GM18951 (cell line): ENCODE data around the gene PIP5K1B.

Experiments
- POLR2A ChIP-seq: IDR thresholded peaks from 4 replicates; pipeline ENCODE4 v1.6.1; 2011; ENCODE audit warnings: mild to moderate bottlenecking; ENCODE audit not compliant: insufficient read length, insufficient read depth; ENCODE audit errors: extremely low read depth
- in situ Hi-C: fragments of 300-500 bp; cut with MboI; formaldehyde crosslinking; loops from one replicate; pipeline ENCODE4 v1.12.0; 2022; ENCODE audit warnings: low sequenced_read_pairs, mixed read lengths, inconsistent platforms; ENCODE audit not compliant: unreplicated experiment

PIP5K1B gene

DNA sequence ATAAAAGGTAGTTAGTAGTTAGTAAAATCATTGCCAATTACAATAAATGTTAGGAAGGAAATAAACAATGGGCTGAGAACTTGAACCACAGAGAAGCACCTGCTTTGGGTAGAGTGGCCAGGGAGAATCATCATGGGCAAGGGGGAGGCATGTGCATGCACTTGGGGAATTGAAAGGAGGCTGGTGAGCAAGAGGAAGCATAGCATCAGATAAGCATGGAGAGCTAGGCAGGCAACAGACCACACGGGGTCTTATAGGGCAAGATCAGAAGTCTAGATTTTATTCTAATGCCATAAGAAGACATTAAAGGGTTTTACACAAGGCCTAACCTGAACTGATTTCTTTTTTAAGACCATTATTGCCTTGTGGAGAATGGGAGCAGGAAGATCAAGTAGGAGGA is 93.4 kb downstream of the PIP5K1B start:
- no peak for TF ChIP-seq POLR2A
- in situ Hi-C loops: no loop called here

DNA sequence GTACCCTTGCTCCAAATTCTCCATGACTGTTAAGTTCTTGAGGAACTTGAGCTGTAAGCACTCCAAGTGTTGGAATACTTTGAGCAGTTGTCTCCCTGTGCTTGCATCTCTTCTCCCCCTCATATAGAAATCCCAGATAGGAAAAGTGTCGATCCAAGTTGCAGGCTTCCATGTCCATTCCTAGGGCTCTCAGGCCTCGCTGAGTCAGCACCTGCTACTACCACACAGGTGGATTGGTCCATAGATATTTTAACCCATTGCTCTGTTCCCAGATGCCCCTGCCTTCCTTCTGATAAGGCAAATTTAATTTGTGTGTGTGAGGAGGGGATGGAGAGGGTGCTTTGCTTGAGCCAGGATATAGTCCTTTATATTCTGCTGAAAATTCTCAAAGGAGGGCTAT is 95.8 kb downstream of the PIP5K1B start:
- in situ Hi-C loops: no loop called here
- no peak for TF ChIP-seq POLR2A

DNA sequence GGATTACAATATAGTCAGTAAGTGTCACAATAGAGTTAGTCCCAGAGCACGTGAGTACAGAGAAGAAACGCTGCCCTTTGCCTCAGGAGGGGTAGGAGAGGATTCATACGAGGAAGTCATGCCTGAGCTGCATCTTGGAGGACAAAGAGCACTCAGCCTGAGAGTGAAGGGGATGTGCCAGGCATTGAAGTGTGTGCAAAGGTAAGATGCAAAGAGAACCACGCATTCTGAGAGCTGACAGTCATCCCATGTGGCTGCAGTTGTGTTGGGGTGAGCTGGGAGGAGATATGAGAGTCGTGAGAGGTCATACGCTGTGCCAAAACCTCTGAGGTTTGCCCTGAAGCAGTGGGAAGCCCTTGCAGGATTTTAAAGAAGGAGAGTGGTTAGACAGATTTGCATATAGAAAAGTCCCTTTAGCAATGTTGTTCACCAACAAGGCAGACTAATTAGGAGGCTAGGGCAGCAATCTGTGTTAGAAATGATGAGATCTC is 97.5 kb downstream of the PIP5K1B start:
- in situ Hi-C loops: no loop called here
- no peak for TF ChIP-seq POLR2A

DNA sequence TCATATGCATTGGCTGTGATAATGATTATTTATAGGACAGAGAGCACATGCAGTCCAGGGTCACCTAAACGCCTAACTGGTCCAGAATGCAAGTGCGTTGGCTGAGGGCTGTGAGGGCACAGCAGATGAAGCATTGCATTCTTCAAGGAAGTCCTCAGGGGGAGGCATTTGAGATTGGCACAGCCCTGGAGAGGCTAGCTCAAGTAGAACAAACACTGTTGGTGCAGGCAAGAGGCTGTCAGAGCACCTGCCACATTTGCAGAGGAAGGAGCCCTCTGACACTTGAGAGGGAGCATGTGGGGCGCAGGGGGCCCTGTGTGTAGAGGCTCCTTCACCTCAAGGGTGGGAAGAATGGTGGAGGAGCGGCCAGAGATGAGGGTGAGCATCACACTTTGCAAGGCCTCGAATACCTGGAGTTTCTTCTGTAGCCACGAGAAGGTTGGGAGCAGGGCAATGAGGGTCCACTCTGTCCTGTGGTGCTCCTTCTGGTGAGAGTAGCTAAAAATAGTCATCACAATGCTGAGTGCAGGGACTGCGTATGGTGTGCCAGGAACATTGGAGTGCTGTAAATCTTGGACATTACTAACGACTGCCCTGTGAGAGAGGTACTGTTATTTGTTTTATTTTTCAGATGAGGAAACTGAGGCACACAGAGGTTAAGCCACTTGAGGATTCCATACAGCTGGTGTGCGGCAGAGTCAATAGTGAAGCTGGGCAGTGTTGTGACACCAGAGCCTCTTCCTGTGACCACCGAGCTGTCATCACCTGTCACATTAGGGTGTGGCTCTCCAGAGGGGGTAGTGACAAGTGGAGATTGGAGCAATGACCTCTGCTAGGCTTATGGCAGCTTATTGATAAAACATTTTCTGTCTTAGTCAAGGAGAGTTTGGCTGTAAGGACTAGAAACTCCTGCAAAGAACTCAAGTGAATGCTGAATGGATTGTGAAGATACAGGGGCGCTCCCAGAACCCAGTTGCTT is 100.2 kb downstream of the PIP5K1B start:
- no peak for TF ChIP-seq POLR2A
- in situ Hi-C loops: no loop called here

DNA sequence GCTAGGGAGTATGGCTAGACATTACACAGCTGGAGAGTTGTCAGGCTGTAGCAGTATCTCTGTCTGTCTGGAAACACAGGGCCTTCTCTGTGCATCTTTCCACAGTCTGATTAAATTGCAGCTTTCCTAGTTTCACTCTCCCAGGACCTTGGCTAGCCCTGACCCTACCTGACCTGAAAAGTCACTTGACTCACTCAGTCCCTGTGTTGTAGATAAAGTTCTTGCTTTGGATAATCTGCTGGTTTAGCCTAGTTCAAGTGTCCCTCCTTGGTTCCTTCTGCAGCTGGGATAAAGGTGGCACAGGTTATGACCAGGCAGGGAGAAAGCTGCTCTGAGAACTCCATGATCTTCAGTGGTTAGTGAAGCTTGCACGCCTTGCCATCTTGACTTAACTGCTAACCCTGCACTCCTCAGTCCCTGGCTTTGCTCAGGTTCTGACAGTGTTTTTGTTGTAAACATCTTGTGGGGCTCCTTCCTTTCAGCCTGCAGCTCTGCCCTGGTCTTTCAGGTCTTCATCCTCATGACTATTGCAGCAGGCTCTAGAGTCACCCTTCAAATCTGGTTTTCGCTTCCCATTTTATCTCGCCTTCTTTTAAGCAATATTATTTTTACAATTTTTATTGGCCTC is 101.0 kb downstream of the PIP5K1B start:
- in situ Hi-C loops: no loop called here
- TF ChIP-seq POLR2A: no peak

DNA sequence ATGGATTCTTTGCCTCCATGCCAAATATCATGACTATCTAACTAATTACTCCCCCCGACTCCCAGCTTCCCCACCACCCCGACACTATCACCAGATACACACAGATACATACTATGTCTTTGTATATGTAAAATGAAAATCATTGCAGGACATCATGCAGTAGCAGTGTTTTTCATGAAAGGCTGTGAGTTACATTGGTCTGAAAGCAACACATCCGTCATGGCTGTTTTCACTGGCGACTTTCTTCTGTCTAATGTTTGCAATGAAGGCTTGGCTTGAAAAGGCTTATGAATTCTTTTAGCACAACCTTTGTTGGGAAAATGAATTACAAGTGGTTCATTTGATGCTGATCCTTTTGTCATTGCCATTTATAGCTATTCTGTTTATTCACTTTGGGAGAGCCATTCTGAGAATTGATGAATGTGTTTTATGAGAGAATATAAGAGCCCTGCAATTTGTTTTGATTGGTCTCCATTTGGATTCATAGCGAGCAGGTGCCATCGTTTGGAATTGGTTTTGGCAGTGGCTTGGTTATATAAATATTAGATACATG is 103.4 kb downstream of the PIP5K1B start:
- no peak for TF ChIP-seq POLR2A
- in situ Hi-C loops: no loop called here

DNA sequence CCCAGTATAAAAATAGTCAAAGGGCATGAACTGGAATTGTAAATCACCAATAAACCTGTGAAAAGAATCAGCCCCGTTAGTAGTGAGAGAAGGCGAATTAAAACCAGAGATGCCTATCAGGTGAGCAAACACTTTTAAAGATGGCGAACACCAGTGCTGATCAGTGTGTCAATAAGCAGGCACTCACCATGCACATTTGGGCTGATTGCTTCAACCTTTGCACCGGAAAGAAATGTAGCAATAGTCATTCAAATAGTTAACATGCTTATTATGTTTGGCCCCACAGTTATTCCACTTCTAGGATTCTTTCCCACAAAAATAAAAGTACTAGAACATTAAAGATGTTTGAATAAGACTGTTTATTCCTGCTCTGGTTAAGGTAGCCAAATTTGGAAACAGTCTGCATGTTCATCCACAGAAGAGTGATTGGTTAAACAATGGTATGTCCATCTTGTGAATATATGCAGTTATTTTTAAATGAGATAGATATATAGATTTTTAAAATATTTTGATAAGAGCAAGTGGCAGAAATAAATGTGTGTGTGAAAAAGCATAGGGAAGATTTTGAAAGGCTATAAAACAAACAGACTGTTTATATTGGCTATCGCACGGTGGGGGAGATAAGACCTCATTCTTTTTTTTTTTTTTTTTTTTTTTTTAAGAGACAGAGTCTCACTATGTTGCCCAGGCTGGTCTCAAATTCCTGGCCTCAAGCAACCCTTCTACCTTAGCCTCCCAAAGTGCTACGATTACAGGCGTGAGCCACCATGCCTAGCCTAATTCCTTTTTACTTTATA is 112.2 kb downstream of the PIP5K1B start:
- in situ Hi-C loops: no loop called here
- TF ChIP-seq POLR2A: no peak

DNA sequence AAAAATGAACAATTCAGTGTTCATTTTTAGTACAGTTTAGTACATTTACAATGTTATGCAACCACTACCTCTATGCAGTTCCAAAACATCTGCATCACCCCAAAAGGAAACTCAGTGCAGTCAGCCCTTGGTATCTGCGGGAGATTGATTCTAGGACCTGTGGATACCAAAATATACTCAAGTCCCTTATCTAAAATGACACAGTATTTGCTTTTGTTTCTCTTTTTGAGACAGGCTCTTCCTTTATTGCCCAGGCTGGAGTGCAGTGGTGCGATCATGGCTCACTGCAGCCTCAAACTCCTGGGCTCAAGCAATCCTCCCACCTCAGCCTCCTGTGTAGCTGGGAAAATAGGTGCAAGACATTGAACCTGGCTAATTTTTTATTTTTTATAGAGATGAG is 114.0 kb downstream of the PIP5K1B start:
- in situ Hi-C loops: no loop called here
- TF ChIP-seq POLR2A: no peak

DNA sequence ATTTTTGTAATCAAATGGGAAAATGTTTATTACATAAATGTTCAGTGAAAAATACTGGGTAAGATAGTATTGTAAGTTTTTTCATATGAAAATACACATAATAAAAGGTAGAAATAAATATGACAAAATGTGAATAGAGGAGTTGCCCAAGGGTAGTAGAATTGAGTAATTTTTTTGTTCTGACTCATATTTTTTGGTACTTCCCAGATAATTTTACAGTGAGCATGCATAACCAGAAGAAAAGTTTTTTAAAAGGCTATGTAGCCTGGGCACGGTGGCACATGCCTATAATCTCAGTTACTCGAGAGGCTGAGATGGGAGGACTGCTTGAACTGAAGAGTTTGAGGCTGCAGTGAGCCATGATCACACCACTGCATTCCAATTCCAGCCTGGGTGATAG is 116.9 kb downstream of the PIP5K1B start:
- no peak for TF ChIP-seq POLR2A
- in situ Hi-C loops: no loop called here

DNA sequence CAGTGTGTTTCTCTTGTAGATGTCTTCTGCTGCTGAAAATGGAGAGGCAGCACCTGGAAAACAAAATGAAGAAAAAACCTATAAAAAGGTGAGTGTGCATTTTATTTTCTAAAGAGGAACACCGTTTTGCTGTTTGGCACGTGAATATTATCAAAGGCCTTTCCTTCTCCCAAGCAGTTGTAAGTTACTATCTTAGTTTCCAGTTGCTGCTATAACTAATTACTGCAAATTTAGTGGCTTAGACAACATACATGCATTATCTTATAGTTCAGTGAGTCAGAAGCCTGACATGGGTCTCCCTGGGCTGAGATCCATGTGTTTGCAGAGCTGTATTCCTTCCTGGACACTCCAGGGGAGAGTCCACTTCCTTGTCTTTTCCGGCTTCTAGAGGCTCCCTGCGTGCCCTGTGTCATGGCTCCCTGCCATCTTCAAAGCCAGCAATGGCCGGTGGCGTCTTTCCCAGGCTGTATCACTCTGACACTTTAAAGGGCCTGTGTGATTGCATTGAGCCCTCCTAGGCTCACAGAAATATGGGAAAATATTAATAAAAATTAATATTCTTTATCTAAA is 117.6 kb downstream of the PIP5K1B start:
- TF ChIP-seq POLR2A: no peak
- in situ Hi-C loops: no loop called here

DNA sequence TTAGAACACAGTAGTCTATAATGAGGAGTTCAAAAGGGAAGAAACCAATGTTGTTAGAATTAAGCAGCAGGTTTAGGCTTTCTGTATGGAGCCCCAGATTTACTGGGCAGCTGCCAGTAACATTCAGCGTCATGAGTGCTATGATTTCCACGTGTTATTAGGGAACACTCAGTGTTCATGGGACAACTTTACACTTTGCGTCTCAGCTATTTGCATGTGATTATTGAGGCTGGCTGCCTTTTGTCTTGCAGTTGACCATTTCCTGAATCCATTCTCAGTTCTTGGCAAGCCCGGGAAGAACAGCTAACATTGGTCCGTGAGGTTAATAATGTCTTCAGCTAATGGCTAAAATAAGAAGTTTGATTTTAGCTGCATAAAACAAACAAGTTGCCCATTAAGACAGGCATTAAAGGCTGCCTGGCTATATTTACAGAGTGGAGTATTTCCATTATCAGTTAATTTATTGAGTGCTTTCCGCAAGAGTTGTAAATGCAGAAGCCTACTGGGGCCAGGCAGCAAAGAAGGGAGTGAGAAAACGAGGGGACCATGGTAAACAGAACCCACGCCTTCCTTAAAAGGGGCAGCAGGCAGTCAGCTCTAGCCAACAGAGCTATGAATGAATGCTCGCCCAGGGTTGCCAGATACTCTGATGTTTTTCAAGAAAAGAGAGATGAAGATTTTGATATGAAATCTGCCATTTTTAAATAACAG is 120.9 kb downstream of the PIP5K1B start:
- TF ChIP-seq POLR2A: no peak
- in situ Hi-C loops: no loop called here
